Measurements from ENCODE around the gene SLC35C1. TPM values are rescaled to one million over a fixed set of nuclear protein-coding genes. Genes with fewer than 3 reads are reported as not detected.
"Not testable (repeated sequence)": the region's sequence is repeated elsewhere in the genome, so short reads cannot be mapped to it uniquely, and the experiment has no call there.

The SLC35C1 gene
- total RNA-seq, 1 donor from 2014 or later = 2.6 TPM

- H3K36me3 ChIP-seq (ENCODE audit: control insufficient read depth in 3 of 3, insufficient read depth in 3 of 3, low read length in 3 of 3); H3K27me3 ChIP-seq (ENCODE audit: control insufficient read depth in 3 of 3, insufficient read depth in 3 of 3, low read length in 3 of 3); H3K4me3 ChIP-seq (ENCODE audit: low read length in 3 of 3); H3K4me1 ChIP-seq (ENCODE audit: control insufficient read depth in 3 of 3, insufficient read depth in 3 of 3, low read length in 3 of 3); H3K9ac ChIP-seq (ENCODE audit: low read depth in 1 of 3, low read length in 3 of 3); H3K9me3 ChIP-seq (ENCODE audit: control insufficient read depth in 3 of 3, low read length in 3 of 3); H3K27ac ChIP-seq (ENCODE audit: low read depth, low read length): not testable (repeated sequence)
Observed at GRCh38 chr11:45840251-45840650, 35.3 kb downstream of the SLC35C1 start.

DNA sequence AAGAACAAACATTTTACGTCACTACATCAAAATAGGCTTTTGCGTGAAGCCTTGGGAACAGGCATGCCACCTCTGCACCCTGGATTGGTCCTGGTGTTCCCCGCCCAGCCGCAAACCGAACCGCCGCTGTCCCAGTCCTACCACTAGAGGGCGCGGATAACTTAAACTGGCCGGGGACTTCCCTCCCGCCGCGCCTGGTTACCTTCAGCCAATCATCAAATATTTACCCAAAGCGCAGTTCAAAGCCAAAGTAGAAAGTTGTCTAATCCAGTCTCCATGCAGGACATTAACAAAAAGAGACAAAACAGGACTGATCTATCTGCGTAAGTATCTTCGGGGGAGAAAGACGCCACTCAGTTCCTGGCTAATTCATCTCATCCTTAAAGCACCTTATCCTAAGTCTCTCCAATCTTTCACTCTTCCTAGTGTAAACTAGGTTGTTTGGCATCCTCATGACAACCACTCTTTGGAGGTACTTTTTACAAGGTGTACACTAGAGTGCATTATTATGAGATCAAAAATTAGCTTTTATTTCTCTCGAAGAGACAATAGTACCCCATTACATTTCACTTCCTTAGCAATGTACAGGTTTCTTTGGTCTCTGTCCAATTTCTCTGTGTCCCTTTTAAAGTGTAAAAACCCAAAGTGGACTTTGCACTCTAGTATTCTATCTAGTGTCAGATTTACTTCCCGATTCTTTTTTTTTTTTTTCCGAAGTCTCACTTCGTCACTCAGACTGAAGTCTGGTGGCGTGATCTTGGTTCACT is 38.4 kb downstream of the SLC35C1 start:
- H3K27ac ChIP-seq (ENCODE audit: low read depth, low read length) = peak overlapping the region; percentile 66
- H3K4me3 ChIP-seq (ENCODE audit: low read length in 3 of 3) = peak overlapping the region; percentile 31 to 65 (median 59)
- H3K36me3 ChIP-seq (ENCODE audit: control insufficient read depth in 3 of 3, insufficient read depth in 3 of 3, low read length in 3 of 3) = no peaks in the 10 kb centered on the region
- no peaks in the 10 kb centered on the region for H3K9me3 ChIP-seq (ENCODE audit: control insufficient read depth in 3 of 3, low read length in 3 of 3)
- peaks cover 14 to 25% (median 15%) of the 10 kb centered on the region in 3 donors for H3K4me1 ChIP-seq (ENCODE audit: control insufficient read depth in 3 of 3, insufficient read depth in 3 of 3, low read length in 3 of 3)
- no peaks in the 10 kb centered on the region for H3K27me3 ChIP-seq (ENCODE audit: control insufficient read depth in 3 of 3, insufficient read depth in 3 of 3, low read length in 3 of 3)
- H3K9ac ChIP-seq (ENCODE audit: low read depth in 1 of 3, low read length in 3 of 3) = peak overlapping the region in 2 of 3 donors; percentile 45 to 52

DNA sequence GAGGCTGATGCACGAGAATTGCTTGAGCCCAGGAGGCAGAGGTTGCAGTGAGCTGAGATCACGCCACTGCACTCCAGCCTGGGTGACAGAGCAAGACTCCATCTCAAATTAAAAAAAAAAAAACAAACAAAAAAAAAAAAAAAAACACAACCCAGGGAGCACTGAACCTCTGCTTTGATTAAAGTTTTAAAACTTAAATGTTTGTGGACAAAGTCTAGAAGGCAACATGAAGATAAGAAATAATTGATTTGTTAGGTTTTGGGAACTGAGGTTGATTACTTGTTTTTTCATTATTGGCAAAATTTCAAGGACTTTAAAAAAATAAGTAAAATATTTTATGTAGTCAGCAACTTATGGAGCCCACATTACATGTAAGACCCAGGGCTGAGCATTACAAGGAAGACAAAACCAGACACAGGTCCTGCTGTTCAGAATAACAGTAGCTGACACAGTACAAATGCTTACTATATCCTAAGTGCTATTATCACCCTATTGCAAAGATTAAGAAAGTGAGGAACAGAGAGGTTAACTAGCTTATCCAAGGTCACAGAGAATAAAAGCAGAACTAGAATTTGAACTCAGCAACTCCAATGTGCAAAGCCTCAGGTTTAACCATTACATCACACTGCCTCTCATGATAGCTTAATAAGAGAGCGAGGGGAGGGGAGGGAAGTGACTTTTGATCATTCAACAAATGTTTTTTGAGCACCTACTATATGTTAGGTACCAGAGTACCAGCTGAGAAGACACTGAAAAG is 40.1 kb downstream of the SLC35C1 start:
- H3K27me3 ChIP-seq (ENCODE audit: control insufficient read depth in 3 of 3, insufficient read depth in 3 of 3, low read length in 3 of 3) = no peaks in the 10 kb centered on the region
- no peaks in the 10 kb centered on the region for H3K36me3 ChIP-seq (ENCODE audit: control insufficient read depth in 3 of 3, insufficient read depth in 3 of 3, low read length in 3 of 3)
- H3K4me1 ChIP-seq (ENCODE audit: control insufficient read depth in 3 of 3, insufficient read depth in 3 of 3, low read length in 3 of 3) = peaks cover 30 to 41% (median 32%) of the 10 kb centered on the region in 3 donors
- no peak overlapping the region for H3K9ac ChIP-seq (ENCODE audit: low read depth in 1 of 3, low read length in 3 of 3)
- H3K4me3 ChIP-seq (ENCODE audit: low read length in 3 of 3) = no peak overlapping the region
- H3K9me3 ChIP-seq (ENCODE audit: control insufficient read depth in 3 of 3, low read length in 3 of 3) = no peaks in the 10 kb centered on the region
- H3K27ac ChIP-seq (ENCODE audit: low read depth, low read length) = peak overlapping the region; percentile 99

DNA sequence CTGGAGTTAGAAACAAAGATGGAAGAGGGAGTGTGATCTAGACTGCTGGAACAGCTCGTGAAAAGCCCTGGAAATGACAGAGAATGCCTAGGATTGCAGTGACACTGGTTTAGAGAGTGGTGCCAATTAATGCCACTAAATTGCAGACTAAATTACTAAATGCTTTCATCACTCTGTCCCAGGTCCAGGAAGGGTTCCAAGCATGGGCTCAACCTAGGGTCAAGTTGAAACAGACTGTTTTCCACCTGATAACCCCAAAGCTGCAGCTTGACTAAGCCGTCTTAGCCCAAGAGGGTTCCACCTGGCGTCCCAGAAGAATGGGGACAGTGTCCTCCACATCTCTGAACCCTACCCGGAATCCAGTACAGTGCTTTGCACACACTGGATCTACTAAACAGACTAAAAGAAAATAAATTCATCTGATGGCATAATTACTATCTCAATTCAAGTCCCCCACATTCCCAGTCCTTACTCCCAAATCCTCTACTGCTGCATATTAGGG is 41.3 kb downstream of the SLC35C1 start:
- Histone ChIP-seq H3K9me3 (ENCODE audit: control insufficient read depth in 3 of 3, low read length in 3 of 3) (no peaks in the 10 kb centered on the region), H3K36me3 (ENCODE audit: control insufficient read depth in 3 of 3, insufficient read depth in 3 of 3, low read length in 3 of 3) (no peaks in the 10 kb centered on the region), H3K4me1 (ENCODE audit: control insufficient read depth in 3 of 3, insufficient read depth in 3 of 3, low read length in 3 of 3) (peaks cover 43 to 54% (median 44%) of the 10 kb centered on the region in 3 donors), H3K27ac (ENCODE audit: low read depth, low read length) (peak overlapping the region; percentile 99), H3K27me3 (ENCODE audit: control insufficient read depth in 3 of 3, insufficient read depth in 3 of 3, low read length in 3 of 3) (no peaks in the 10 kb centered on the region), H3K4me3 (ENCODE audit: low read length in 3 of 3) (peak overlapping the region; percentile 52 to 65 (median 63)), H3K9ac (ENCODE audit: low read depth in 1 of 3, low read length in 3 of 3) (peak overlapping the region; percentile 75 to 99 (median 78))

GRCh38 chr11:45846974-45847910 is 42.3 kb downstream of the SLC35C1 start, which contains the start of gene CRY2:
Gene CRY2 (plus strand): TSS chr11:45847475. CDS start chr11:45847491, 16 bp downstream.
- H3K9ac ChIP-seq (ENCODE audit: low read depth in 1 of 3, low read length in 3 of 3) = peak within 1 kb of the TSS; percentile 98 to 99 (median 99)
- peak within 1 kb of the TSS; percentile 99 for H3K27ac ChIP-seq (ENCODE audit: low read depth, low read length)
- H3K4me3 ChIP-seq (ENCODE audit: low read length in 3 of 3) = peak within 1 kb of the TSS; percentile 96 to 99 (median 98)
- H3K27me3 ChIP-seq (ENCODE audit: control insufficient read depth in 3 of 3, insufficient read depth in 3 of 3, low read length in 3 of 3) = no peaks in the 10 kb centered on the region
- H3K4me1 ChIP-seq (ENCODE audit: control insufficient read depth in 3 of 3, insufficient read depth in 3 of 3, low read length in 3 of 3) = peaks cover 52 to 63% (median 53%) of the 10 kb centered on the region in 3 donors
- H3K9me3 ChIP-seq (ENCODE audit: control insufficient read depth in 3 of 3, low read length in 3 of 3) = no peaks in the 10 kb centered on the region
- no peaks in the 10 kb centered on the region for H3K36me3 ChIP-seq (ENCODE audit: control insufficient read depth in 3 of 3, insufficient read depth in 3 of 3, low read length in 3 of 3)

DNA sequence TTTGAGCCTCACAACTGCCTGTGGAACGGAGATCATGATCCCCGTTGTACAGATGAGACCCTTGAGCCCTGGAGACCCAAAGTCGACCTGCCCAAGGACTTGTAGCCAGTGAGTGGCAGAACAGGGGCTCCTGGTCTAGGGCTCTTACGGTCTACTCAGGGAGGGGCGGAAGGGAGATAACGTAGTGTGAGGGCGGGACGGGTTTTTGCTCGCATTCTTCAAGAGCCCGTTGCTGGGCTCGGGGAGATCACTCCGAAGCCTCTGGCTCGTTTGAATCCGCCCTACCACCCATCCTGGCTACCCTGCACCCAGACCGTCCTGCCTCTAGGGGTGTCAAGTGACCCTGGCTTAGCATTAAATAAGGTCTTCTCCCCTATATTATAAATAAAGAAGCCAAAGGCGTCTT is 43.0 kb downstream of the SLC35C1 start:
- Histone ChIP-seq H3K27ac (ENCODE audit: low read depth, low read length) (peak overlapping the region; percentile 99), H3K9ac (ENCODE audit: low read depth in 1 of 3, low read length in 3 of 3) (peak overlapping the region; percentile 98 to 99 (median 99)), H3K4me3 (ENCODE audit: low read length in 3 of 3) (peak overlapping the region; percentile 96 to 99 (median 98)), H3K36me3 (ENCODE audit: control insufficient read depth in 3 of 3, insufficient read depth in 3 of 3, low read length in 3 of 3) (no peaks in the 10 kb centered on the region), H3K9me3 (ENCODE audit: control insufficient read depth in 3 of 3, low read length in 3 of 3) (no peaks in the 10 kb centered on the region), H3K27me3 (ENCODE audit: control insufficient read depth in 3 of 3, insufficient read depth in 3 of 3, low read length in 3 of 3) (no peaks in the 10 kb centered on the region), H3K4me1 (ENCODE audit: control insufficient read depth in 3 of 3, insufficient read depth in 3 of 3, low read length in 3 of 3) (peaks cover 59 to 69% (median 60%) of the 10 kb centered on the region in 3 donors)

GRCh38 chr11:45848654-45849081 is 43.7 kb downstream of the SLC35C1 start:
- Histone ChIP-seq H3K36me3 (ENCODE audit: control insufficient read depth in 3 of 3, insufficient read depth in 3 of 3, low read length in 3 of 3) (peaks cover 0 to 3% (median 0%) of the 10 kb centered on the region in 3 donors), H3K27ac (ENCODE audit: low read depth, low read length) (peak overlapping the region; percentile 99), H3K27me3 (ENCODE audit: control insufficient read depth in 3 of 3, insufficient read depth in 3 of 3, low read length in 3 of 3) (no peaks in the 10 kb centered on the region), H3K9me3 (ENCODE audit: control insufficient read depth in 3 of 3, low read length in 3 of 3) (no peaks in the 10 kb centered on the region), H3K9ac (ENCODE audit: low read depth in 1 of 3, low read length in 3 of 3) (peak overlapping the region; percentile 98 to 99 (median 99)), H3K4me3 (ENCODE audit: low read length in 3 of 3) (peak overlapping the region; percentile 96 to 99 (median 98)), H3K4me1 (ENCODE audit: control insufficient read depth in 3 of 3, insufficient read depth in 3 of 3, low read length in 3 of 3) (peaks cover 63 to 72% (median 65%) of the 10 kb centered on the region in 3 donors)

DNA sequence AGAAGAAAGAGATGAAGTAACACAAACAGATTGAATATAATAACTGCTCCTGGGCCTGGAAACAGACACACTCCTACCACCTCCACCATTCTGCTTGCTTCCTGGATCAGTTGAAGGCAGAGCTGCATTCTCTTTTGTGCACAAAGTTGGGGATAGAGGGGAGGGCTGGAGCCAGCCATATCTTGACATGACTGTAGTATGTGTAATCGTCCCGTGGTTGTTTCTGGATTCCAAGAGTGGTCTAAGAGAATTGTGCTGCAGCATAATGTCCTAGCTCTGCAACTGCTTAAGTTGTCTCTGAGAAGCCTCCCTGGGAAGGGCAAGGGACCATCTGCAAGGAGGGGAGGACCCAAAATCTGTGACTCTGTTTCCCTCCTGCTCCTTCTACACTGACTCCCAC is 45.5 kb downstream of the SLC35C1 start:
- H3K27me3 ChIP-seq (ENCODE audit: control insufficient read depth in 3 of 3, insufficient read depth in 3 of 3, low read length in 3 of 3) = no peaks in the 10 kb centered on the region
- peaks cover 78 to 89% (median 82%) of the 10 kb centered on the region in 3 donors for H3K4me1 ChIP-seq (ENCODE audit: control insufficient read depth in 3 of 3, insufficient read depth in 3 of 3, low read length in 3 of 3)
- H3K9me3 ChIP-seq (ENCODE audit: control insufficient read depth in 3 of 3, low read length in 3 of 3) = no peaks in the 10 kb centered on the region
- H3K36me3 ChIP-seq (ENCODE audit: control insufficient read depth in 3 of 3, insufficient read depth in 3 of 3, low read length in 3 of 3) = peaks cover 0 to 6% (median 2%) of the 10 kb centered on the region in 3 donors
- peak overlapping the region; percentile 1 to 46 (median 34) for H3K4me3 ChIP-seq (ENCODE audit: low read length in 3 of 3)
- peak overlapping the region; percentile 2 to 68 (median 12) for H3K9ac ChIP-seq (ENCODE audit: low read depth in 1 of 3, low read length in 3 of 3)
- H3K27ac ChIP-seq (ENCODE audit: low read depth, low read length) = peak overlapping the region; percentile 46

DNA sequence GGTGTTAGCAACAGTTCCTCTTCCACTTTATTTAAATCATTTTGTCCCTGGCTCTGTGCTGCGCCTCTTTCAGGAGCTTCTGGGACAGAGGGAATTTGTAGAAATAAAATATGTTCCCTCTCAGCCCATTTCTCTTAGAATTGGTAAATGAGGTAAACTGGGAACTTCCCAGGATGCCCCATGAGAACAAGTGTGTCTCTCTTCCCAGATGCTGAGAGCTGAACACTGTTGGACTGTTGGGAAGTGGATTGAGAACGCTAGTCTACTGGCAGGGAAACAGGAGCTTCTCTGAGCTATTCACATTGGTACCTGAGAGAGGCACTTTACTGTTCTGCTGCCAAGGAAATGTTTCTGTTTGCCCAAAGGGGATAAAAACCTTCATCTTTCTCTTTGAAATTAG is 46.3 kb downstream of the SLC35C1 start:
- Histone ChIP-seq H3K27me3 (ENCODE audit: control insufficient read depth in 3 of 3, insufficient read depth in 3 of 3, low read length in 3 of 3) (no peaks in the 10 kb centered on the region), H3K9ac (ENCODE audit: low read depth in 1 of 3, low read length in 3 of 3) (peak overlapping the region in 2 of 3 donors; percentile 2 to 68), H3K4me1 (ENCODE audit: control insufficient read depth in 3 of 3, insufficient read depth in 3 of 3, low read length in 3 of 3) (peaks cover 85 to 91% (median 87%) of the 10 kb centered on the region in 3 donors), H3K36me3 (ENCODE audit: control insufficient read depth in 3 of 3, insufficient read depth in 3 of 3, low read length in 3 of 3) (peaks cover 4 to 13% (median 8%) of the 10 kb centered on the region in 3 donors), H3K27ac (ENCODE audit: low read depth, low read length) (peak overlapping the region; percentile 46), H3K4me3 (ENCODE audit: low read length in 3 of 3) (peak overlapping the region in 1 of 3 donors; percentile 1), H3K9me3 (ENCODE audit: control insufficient read depth in 3 of 3, low read length in 3 of 3) (no peaks in the 10 kb centered on the region)
